Liver (tissue), 9 donors: ENCODE data around the gene BAAT. TPM values are rescaled to one million over a fixed set of nuclear protein-coding genes. Genes with fewer than 3 reads are reported as not detected.
A peak's percentile ranks its signal among the peaks of the same experiment; 100 is the strongest.

Experiments
- DNase-seq: peaks from one replicate; pipeline ENCODE4 v3.0.0-alpha.2; 2017; ENCODE audit warnings: low spot score
- H3K27ac ChIP-seq, 2 donors: one replicate each; pipeline ENCODE4 v1.7.0; 2013; ENCODE audit warnings: inconsistent platforms in 2 of 2, low read length in 2 of 2, control low read depth in 1 of 2, low read depth in 1 of 2, mild to moderate bottlenecking in 1 of 2
- H3K27me3 ChIP-seq, 4 donors: one replicate each; pipeline versions ENCODE4 v1.6.1 to v1.7.0; 2013; ENCODE audit warnings: low read length in 3 of 4, inconsistent platforms in 1 of 4, mild to moderate bottlenecking in 1 of 4, moderate library complexity in 1 of 4; ENCODE audit not compliant: control insufficient read depth in 4 of 4, insufficient read depth in 4 of 4
- H3K36me3 ChIP-seq, 4 donors: one replicate each; pipeline versions ENCODE4 v1.6.1 to v1.7.0; 2013; ENCODE audit warnings: low read length in 3 of 4, mild to moderate bottlenecking in 3 of 4, low read depth in 1 of 4, moderate library complexity in 1 of 4; ENCODE audit not compliant: control insufficient read depth in 4 of 4, insufficient read depth in 3 of 4
- H3K4me1 ChIP-seq, 4 donors: one replicate each; pipeline versions ENCODE4 v1.6.1 to v1.7.0; 2013; ENCODE audit warnings: low read length in 3 of 4, mild to moderate bottlenecking in 3 of 4, moderate library complexity in 1 of 4; ENCODE audit not compliant: control insufficient read depth in 4 of 4, insufficient read depth in 4 of 4
- H3K4me3 ChIP-seq, 3 donors: one replicate each; pipeline versions ENCODE4 v1.6.1 to v1.7.0; 2013; ENCODE audit warnings: low read length in 3 of 3, control low read depth in 1 of 3, low read depth in 1 of 3, mild to moderate bottlenecking in 1 of 3
- H3K9ac ChIP-seq, 2 donors: one replicate each; pipeline ENCODE4 v1.7.0; 2013; ENCODE audit warnings: low read length in 2 of 2, mild to moderate bottlenecking in 2 of 2, moderate library complexity in 2 of 2, control low read depth in 1 of 2, low read depth in 1 of 2
- H3K9me3 ChIP-seq, 4 donors: one replicate each; pipeline versions ENCODE4 v1.6.1 to v1.7.0; 2013; ENCODE audit warnings: low read length in 3 of 4; ENCODE audit not compliant: control insufficient read depth in 4 of 4
- ATF3 ChIP-seq: IDR thresholded peaks from 2 replicates; pipeline ENCODE4 v1.6.1; 2016; ENCODE audit warnings: antibody characterized with exemption
- CTCF ChIP-seq: fragments of 150-350 bp; IDR thresholded peaks from 2 replicates; pipeline ENCODE4 v1.5.1; 2017; ENCODE audit warnings: improper control_type of control experiment, low read depth, low read length; ENCODE audit not compliant: missing input control
- EGR1 ChIP-seq, 2 donors: IDR thresholded peaks; 2 replicates each; pipeline ENCODE4 v1.6.1; 2016 to 2018; ENCODE audit warnings: antibody characterized with exemption in 2 of 2, low read depth in 2 of 2
- FOXA2 ChIP-seq: IDR thresholded peaks from 2 replicates; pipeline ENCODE4 v1.6.1; 2016; ENCODE audit warnings: antibody characterized with exemption
- HNF4A ChIP-seq, 2 donors: conservative IDR thresholded peaks; 2 replicates each; pipeline ENCODE4 v1.6.1; 2016; ENCODE audit warnings: antibody characterized with exemption in 2 of 2, mild to moderate bottlenecking in 2 of 2
- JUND ChIP-seq, 2 donors: IDR thresholded peaks; 2 replicates each; pipeline ENCODE4 v1.6.1; 2016; ENCODE audit warnings: antibody characterized with exemption in 2 of 2
- NR2F2 ChIP-seq: IDR thresholded peaks from 2 replicates; pipeline ENCODE4 v1.6.1; 2016; ENCODE audit warnings: antibody characterized with exemption
- RAD21 ChIP-seq, 2 donors: IDR thresholded peaks; 2 replicates each; pipeline ENCODE4 v1.6.1; 2016; ENCODE audit warnings: antibody characterized with exemption in 2 of 2, mild to moderate bottlenecking in 2 of 2
- REST ChIP-seq: IDR thresholded peaks from 2 replicates; pipeline ENCODE4 v1.6.1; 2016; ENCODE audit warnings: antibody characterized with exemption, mild to moderate bottlenecking
- RXRA ChIP-seq, 2 donors: IDR thresholded peaks; 2 replicates each; pipeline ENCODE4 v1.6.1; 2017 to 2018; ENCODE audit warnings: antibody characterized with exemption in 2 of 2, mild to moderate bottlenecking in 1 of 2
- SP1 ChIP-seq: IDR thresholded peaks from 2 replicates; pipeline ENCODE4 v1.6.1; 2018; ENCODE audit warnings: antibody characterized with exemption, mild to moderate bottlenecking
- TAF1 ChIP-seq: conservative IDR thresholded peaks from 2 replicates; pipeline ENCODE4 v1.6.1; 2016; ENCODE audit warnings: antibody characterized with exemption, mild to moderate bottlenecking
- YY1 ChIP-seq: IDR thresholded peaks from 2 replicates; pipeline ENCODE4 v1.6.1; 2016; ENCODE audit warnings: antibody characterized with exemption, mild to moderate bottlenecking
- WGBS: extraction: QIAGEN DNeasy Blood & Tissue Kit; methylation state at CpG from one replicate; pipeline ENCODE4 v1.1.7; 2013; 5-methylcytosine and 5-hydroxymethylcytosine counted together
- polyA plus RNA-seq, 2 donors: library from polyadenylated mRNA; stranded (reverse) in 1 of 2; unstranded in 1 of 2; fragments of 200-250 nt in 1 of 2; fragments of >200 nt in 1 of 2; fragmentation: Nextera tagmentation in 1 of 2; extraction: Ambion mirVana in 1 of 2; gene quantifications; one replicate each; pipeline versions ENCODE4 v1.2.1 to v1.2.3, GENCODE V29; 2013 to 2015
- total RNA-seq, 2 donors: library from RNA; depleted of rRNA; stranded (reverse); fragments of >200 nt; gene quantifications; one replicate each; pipeline ENCODE4 v1.2.3, GENCODE V29; 2014
- TF ChIP-seq, protein P1 (sequence below): IDR thresholded peaks from 2 replicates; pipeline ENCODE4 v1.6.1; 2016; ENCODE audit warnings: antibody characterized with exemption
- donor health status: healthy.
- donor health status: healthy.
- donor health status: healthy.
- donor health status: healthy.
- donor health status: healthy.

BAAT gene
- total and polyA plus RNA-seq, 4 donors, result 31.9 to 275 (median 151) TPM

DNA sequence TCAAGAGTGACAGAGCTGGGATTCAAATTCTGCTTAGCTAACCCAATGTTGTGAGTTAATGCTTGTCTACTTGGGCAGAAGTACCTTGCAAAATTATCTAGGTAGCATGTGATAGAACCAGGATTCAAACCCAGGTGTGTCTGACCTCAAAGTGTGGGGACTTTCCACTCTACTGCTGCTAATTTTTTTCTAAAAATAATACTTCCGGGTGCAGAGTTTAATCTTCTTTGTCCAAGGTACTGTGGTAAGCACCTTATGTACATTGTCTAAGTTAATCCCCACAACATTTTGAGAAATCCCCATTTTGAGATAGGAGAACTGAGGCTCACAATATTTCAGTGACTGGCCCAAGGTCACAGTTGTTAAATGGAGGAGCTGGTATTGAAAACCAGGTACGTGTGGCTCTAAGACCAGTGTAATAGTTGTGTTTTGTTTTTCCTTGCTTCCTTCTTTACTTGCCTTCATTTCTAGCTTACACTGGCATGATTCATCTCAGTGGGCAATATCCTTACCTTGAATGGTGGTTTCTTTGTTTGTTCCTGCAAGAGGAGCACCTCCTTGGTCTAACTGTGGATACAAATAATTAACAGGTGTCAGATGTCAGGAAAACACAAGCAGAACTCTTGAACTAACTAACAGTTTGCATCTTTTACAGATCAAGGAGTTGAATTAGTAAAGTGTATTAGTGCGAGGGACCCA lies 43.3 kb upstream of the BAAT start:
- Histone ChIP-seq H3K27me3 (no peaks in the 10 kb centered on the region), H3K4me3 (no peak overlapping the region), H3K9ac (no peak overlapping the region), H3K4me1 (peaks cover 3 to 63% (median 31%) of the 10 kb centered on the region in 4 donors), H3K36me3 (peaks cover 6 to 85% (median 59%) of the 10 kb centered on the region in 4 donors), H3K9me3 (no peaks in the 10 kb centered on the region), H3K27ac (peak overlapping the region; percentile 1 to 20)
- no peak for DNase-seq
- 75% methylated on average over 3 of the region's 3 CpGs for WGBS
- no peak for TF ChIP-seq ATF3
- TF ChIP-seq, protein P1, sequence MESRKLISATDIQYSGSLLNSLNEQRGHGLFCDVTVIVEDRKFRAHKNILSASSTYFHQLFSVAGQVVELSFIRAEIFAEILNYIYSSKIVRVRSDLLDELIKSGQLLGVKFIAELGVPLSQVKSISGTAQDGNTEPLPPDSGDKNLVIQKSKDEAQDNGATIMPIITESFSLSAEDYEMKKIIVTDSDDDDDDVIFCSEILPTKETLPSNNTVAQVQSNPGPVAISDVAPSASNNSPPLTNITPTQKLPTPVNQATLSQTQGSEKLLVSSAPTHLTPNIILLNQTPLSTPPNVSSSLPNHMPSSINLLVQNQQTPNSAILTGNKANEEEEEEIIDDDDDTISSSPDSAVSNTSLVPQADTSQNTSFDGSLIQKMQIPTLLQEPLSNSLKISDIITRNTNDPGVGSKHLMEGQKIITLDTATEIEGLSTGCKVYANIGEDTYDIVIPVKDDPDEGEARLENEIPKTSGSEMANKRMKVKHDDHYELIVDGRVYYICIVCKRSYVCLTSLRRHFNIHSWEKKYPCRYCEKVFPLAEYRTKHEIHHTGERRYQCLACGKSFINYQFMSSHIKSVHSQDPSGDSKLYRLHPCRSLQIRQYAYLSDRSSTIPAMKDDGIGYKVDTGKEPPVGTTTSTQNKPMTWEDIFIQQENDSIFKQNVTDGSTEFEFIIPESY, result peak; percentile 33

DNA sequence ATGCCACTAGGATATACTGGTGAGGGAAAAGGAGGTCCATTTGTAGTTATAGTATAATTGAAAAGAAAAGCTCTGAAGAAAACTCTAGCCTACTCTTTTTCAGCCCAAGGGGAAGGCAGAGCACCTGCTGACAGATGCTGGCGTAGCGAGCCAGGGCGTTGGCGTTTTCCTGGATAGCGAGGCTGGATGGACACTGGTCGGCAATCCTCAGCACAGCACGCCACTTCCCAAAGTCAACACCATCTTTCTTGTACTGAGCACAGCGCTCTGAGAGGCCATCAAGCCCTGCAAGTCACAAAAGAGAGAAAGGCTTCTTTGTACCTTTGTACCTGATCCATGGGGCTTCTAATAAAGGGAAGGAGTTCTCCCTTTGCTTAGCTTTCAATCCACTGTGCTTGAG lies 42.6 kb upstream of the BAAT start:
- TF ChIP-seq EGR1 (IDR thresholded peaks at IDR 0.05; ENCODE audit: low read depth in 2 of 2) (no peak), FOXA2 (peak; percentile 16)
- Histone ChIP-seq H3K36me3 (peaks cover 6 to 88% (median 62%) of the 10 kb centered on the region in 4 donors), H3K27me3 (no peaks in the 10 kb centered on the region), H3K4me3 (no peak overlapping the region), H3K9ac (no peak overlapping the region), H3K4me1 (peaks cover 4 to 57% (median 31%) of the 10 kb centered on the region in 4 donors), H3K9me3 (no peaks in the 10 kb centered on the region), H3K27ac (peak overlapping the region in 1 of 2 donors; percentile 12)
- 89% methylated on average over 8 of the region's 8 CpGs for WGBS
- no peak for DNase-seq

DNA sequence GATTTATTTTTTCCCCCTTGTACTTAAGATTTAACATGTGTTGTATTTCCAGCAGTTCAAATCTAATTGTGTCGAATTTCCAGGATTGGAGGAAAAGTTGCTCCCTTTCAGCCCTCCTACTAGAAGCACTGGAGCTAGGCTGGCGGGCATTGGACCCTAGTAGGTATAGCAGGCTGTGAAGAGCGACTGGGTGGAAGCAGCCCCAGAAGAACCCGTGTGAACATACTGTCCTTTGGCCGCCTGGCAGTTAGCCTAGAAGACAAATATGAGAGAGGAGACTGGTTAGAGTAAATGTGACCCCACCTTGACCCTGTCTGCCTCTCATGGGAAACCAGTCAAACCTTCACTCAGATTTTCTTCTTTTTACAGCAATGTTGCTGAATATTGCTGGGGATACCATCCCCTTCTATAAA lies 36.9 kb upstream of the BAAT start:
- peaks cover 4 to 56% (median 44%) of the 10 kb centered on the region in 4 donors for H3K36me3 ChIP-seq
- H3K4me3 ChIP-seq, result no peak overlapping the region
- TF ChIP-seq RAD21 (IDR thresholded peaks at IDR 0.05) (no peak), HNF4A (conservative IDR thresholded peaks at IDR 0.05) (peak; percentile 48 to 49), NR2F2 (peak; percentile 52), JUND (IDR thresholded peaks at IDR 0.05) (peak in 1 of 2 donors; percentile 54), RXRA (IDR thresholded peaks at IDR 0.05) (peak; percentile 71 to 77), CTCF (no peak), YY1 (no peak), REST (no peak), SP1 (peak; percentile 30), TAF1 (no peak), ATF3 (no peak)
- no peak overlapping the region for H3K27ac ChIP-seq
- H3K27me3 ChIP-seq, result no peaks in the 10 kb centered on the region
- DNase-seq, result peak; percentile 60
- H3K9me3 ChIP-seq, result no peaks in the 10 kb centered on the region
- no peak overlapping the region for H3K9ac ChIP-seq
- H3K4me1 ChIP-seq, result peaks cover 0 to 13% (median 6%) of the 10 kb centered on the region in 4 donors
- 46% methylated on average over 5 of the region's 5 CpGs for WGBS
